ENCODE data around the gene MLXIP.
A peak's percentile ranks its signal among the peaks of the same experiment; 100 is the strongest.
"Not testable (repeated sequence)": the region's sequence is repeated elsewhere in the genome, so short reads cannot be mapped to it uniquely, and the experiment has no call there.

MLXIP gene

DNA sequence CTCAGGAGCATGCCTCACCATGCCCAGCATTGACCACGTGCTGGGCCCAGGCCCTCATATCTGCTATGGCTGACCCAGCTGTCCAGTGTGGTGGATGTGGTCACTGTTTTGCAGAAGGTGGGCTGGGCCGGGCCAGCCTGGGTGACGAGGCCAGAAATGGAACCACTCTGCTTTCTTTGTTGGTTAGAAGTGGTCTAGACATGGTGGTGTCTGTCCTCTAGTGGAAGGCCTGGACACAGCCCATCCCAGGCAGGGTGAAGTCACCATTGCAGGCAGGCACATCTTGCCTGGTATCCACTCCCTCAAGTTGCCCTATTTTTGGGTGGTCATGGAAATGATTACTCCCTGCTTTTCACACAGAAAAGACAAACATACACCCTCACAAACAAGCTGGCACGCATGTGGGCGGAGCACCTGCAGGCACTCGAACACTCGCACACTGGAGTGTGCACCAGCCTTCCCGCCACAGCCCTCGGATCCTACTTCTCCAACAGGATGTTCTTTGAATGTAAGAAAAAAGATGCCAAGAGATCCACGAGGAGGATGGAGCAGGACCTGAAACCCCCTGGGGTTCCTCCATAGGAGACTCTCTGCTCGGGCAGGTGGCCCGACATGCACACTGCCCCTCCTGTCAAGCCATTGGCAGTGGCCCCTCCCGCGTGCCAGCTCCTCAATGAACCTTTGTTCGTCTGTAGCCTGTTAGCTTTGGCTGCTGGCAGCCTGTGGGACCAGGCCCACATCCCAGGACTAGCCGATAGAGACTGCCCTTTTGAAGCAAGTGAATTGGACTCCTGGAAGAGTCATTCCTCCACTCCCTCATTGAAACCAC, 38.4 kb downstream of the MLXIP start:
- H3K27ac ChIP-seq (ENCODE audit: low read depth, low read length) = no peak overlapping the region
- H2AFZ ChIP-seq (ENCODE audit: low read depth, low read length, severe bottlenecking) = no peak overlapping the region
- no peaks in the 10 kb centered on the region for H3K27me3 ChIP-seq (ENCODE audit: low read length)
- H3K9me2 ChIP-seq (replicated peaks; ENCODE audit: insufficient read depth, low read length) = no peaks in the 10 kb centered on the region
- TF ChIP-seq EZH2phosphoT487 (conservative IDR thresholded peaks at IDR 0.05; ENCODE audit: low read length) = no peak
- TF ChIP-seq, protein P1, sequence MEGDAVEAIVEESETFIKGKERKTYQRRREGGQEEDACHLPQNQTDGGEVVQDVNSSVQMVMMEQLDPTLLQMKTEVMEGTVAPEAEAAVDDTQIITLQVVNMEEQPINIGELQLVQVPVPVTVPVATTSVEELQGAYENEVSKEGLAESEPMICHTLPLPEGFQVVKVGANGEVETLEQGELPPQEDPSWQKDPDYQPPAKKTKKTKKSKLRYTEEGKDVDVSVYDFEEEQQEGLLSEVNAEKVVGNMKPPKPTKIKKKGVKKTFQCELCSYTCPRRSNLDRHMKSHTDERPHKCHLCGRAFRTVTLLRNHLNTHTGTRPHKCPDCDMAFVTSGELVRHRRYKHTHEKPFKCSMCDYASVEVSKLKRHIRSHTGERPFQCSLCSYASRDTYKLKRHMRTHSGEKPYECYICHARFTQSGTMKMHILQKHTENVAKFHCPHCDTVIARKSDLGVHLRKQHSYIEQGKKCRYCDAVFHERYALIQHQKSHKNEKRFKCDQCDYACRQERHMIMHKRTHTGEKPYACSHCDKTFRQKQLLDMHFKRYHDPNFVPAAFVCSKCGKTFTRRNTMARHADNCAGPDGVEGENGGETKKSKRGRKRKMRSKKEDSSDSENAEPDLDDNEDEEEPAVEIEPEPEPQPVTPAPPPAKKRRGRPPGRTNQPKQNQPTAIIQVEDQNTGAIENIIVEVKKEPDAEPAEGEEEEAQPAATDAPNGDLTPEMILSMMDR (IDR thresholded peaks at IDR 0.05; ENCODE audit: insufficient read depth, low read length, poor library complexity, severe bottlenecking) = no peak
- H3K4me3 ChIP-seq (ENCODE audit: insufficient read depth, low read length, poor library complexity, severe bottlenecking) = no peak overlapping the region
- no peaks in the 10 kb centered on the region for H3K9me3 ChIP-seq (ENCODE audit: insufficient read depth, low read length)
- H3F3A ChIP-seq (ENCODE audit: insufficient read depth) = no peaks in the 10 kb centered on the region
- H4K20me1 ChIP-seq (ENCODE audit: low read depth, low read length) = no peaks in the 10 kb centered on the region; the same call in 1 of the 2 replicates
- H3K4me2 ChIP-seq (ENCODE audit: low read depth, low read length, poor library complexity, severe bottlenecking) = no peak overlapping the region
- no peak overlapping the region for H3K9ac ChIP-seq (ENCODE audit: low read length)
- H3K79me2 ChIP-seq (ENCODE audit: insufficient read depth, low read length) = peaks cover 28% of the 10 kb centered on the region
- H3K36me3 ChIP-seq (ENCODE audit: low read length) = no peaks in the 10 kb centered on the region

DNA sequence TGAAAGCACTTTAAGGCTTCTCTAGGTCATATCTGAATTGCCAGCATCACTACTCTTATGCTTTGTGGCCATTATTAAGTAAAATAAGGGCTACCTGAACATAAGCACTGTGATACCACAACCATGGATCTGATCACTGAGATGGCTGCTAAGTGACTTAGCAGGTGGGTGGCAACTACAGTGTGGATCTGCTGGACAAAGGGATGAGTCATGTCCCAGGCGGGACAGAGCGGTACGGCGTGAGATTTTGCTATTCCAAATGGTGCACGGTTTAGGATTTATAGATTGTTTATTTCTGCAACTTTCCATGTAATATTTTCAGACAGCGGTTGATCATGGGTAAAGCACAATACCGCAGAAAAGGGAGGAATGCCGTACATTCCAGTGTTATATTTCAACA, 39.4 kb downstream of the MLXIP start:
- Histone ChIP-seq H3K4me3 (ENCODE audit: insufficient read depth, low read length, poor library complexity, severe bottlenecking) (no peak overlapping the region), H3K36me3 (ENCODE audit: low read length) (no peaks in the 10 kb centered on the region), H3F3A (ENCODE audit: insufficient read depth) (no peaks in the 10 kb centered on the region), H4K20me1 (ENCODE audit: low read depth, low read length) (no peaks in the 10 kb centered on the region), H3K27ac (ENCODE audit: low read depth, low read length) (no peak overlapping the region), H3K9ac (ENCODE audit: low read length) (no peak overlapping the region), H2AFZ (ENCODE audit: low read depth, low read length, severe bottlenecking) (no peak overlapping the region), H3K9me3 (ENCODE audit: insufficient read depth, low read length) (no peaks in the 10 kb centered on the region), H3K27me3 (ENCODE audit: low read length) (no peaks in the 10 kb centered on the region), H3K9me2 (replicated peaks; ENCODE audit: insufficient read depth, low read length) (no peaks in the 10 kb centered on the region), H3K4me2 (ENCODE audit: low read depth, low read length, poor library complexity, severe bottlenecking) (no peak overlapping the region), H3K79me2 (ENCODE audit: insufficient read depth, low read length) (peaks cover 26% of the 10 kb centered on the region)
- TF ChIP-seq, protein P1 (IDR thresholded peaks at IDR 0.05; ENCODE audit: insufficient read depth, low read length, poor library complexity, severe bottlenecking) = no peak
- TF ChIP-seq EZH2phosphoT487 (conservative IDR thresholded peaks at IDR 0.05; ENCODE audit: low read length) = no peak

DNA sequence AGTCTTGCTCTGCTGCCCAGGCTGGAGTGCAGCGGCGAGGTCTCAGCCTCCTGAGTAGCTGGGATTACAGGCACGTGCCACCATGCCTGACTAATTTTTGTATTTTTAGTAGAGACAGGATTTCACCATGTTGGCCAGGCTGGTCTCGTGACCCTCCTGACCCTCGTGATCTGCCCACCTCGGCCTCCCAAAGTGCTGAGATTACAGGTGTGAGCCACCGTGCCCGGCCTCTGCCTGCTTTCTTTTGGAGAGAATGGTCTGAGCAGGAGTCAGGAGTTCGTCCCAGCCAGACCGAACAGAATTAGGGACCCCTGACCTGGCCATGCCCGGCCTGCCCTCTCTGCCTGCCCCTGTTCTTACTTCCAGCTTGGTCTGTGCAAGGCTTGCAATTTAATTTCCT, 42.8 kb downstream of the MLXIP start:
- Histone ChIP-seq H3K27ac (ENCODE audit: low read depth, low read length) (0 out of 2 replicates have a peak overlapping the region, but pooled peaks have one; percentile 23), H3K79me2 (ENCODE audit: insufficient read depth, low read length) (peaks cover 42% of the 10 kb centered on the region)
- not testable (repeated sequence) for H3K4me3 ChIP-seq (ENCODE audit: insufficient read depth, low read length, poor library complexity, severe bottlenecking); H3K36me3 ChIP-seq (ENCODE audit: low read length); H4K20me1 ChIP-seq (ENCODE audit: low read depth, low read length); H3K4me2 ChIP-seq (ENCODE audit: low read depth, low read length, poor library complexity, severe bottlenecking); H2AFZ ChIP-seq (ENCODE audit: low read depth, low read length, severe bottlenecking); H3K9me2 ChIP-seq (replicated peaks; ENCODE audit: insufficient read depth, low read length); H3F3A ChIP-seq (ENCODE audit: insufficient read depth); H3K27me3 ChIP-seq (ENCODE audit: low read length); H3K9me3 ChIP-seq (ENCODE audit: insufficient read depth, low read length); H3K9ac ChIP-seq (ENCODE audit: low read length)

DNA sequence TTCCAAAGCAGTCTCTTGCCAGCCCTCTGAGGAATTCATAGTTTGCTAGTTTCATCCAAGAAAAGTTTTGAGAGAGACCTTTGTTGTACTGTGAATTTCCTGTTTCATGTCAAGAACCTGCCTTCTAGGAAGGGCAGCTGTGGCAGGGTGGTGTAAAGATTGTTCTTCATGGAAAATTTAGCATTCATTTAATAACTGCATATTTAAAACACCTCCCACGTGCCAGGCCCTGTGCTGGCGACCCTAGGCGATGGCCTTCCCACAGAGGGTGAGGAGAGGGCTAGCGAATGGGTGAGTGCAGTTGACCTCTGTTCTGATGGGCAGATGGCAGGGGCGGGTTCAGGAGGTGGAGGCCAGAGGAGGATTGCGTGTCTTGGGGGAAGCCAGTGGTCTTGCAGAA, 43.2 kb downstream of the MLXIP start:
- H3K9me3 ChIP-seq (ENCODE audit: insufficient read depth, low read length) = no peaks in the 10 kb centered on the region
- no peak for TF ChIP-seq EZH2phosphoT487 (conservative IDR thresholded peaks at IDR 0.05; ENCODE audit: low read length)
- TF ChIP-seq, protein P1 (IDR thresholded peaks at IDR 0.05; ENCODE audit: insufficient read depth, low read length, poor library complexity, severe bottlenecking) = no peak
- H3F3A ChIP-seq (ENCODE audit: insufficient read depth) = no peaks in the 10 kb centered on the region
- H4K20me1 ChIP-seq (ENCODE audit: low read depth, low read length) = no peaks in the 10 kb centered on the region
- no peaks in the 10 kb centered on the region for H3K27me3 ChIP-seq (ENCODE audit: low read length)
- H3K36me3 ChIP-seq (ENCODE audit: low read length) = no peaks in the 10 kb centered on the region
- no peak overlapping the region for H2AFZ ChIP-seq (ENCODE audit: low read depth, low read length, severe bottlenecking)
- H3K9ac ChIP-seq (ENCODE audit: low read length) = no peak overlapping the region
- H3K79me2 ChIP-seq (ENCODE audit: insufficient read depth, low read length) = peaks cover 45% of the 10 kb centered on the region
- 0 out of 2 replicates have a peak overlapping the region, but pooled peaks have one; percentile 23 for H3K27ac ChIP-seq (ENCODE audit: low read depth, low read length)
- H3K4me2 ChIP-seq (ENCODE audit: low read depth, low read length, poor library complexity, severe bottlenecking) = no peak overlapping the region
- H3K4me3 ChIP-seq (ENCODE audit: insufficient read depth, low read length, poor library complexity, severe bottlenecking) = no peak overlapping the region
- H3K9me2 ChIP-seq (replicated peaks; ENCODE audit: insufficient read depth, low read length) = no peaks in the 10 kb centered on the region
